IPS-NIHi7 (cell line): Measurements from ENCODE around the gene CD200.

Experiments
- DNase-seq: peaks from one replicate; pipeline ENCODE4 v3.0.0; 2012; ENCODE audit warnings: mixed read lengths; ENCODE audit errors: extremely low spot score

The CD200 gene

DNA sequence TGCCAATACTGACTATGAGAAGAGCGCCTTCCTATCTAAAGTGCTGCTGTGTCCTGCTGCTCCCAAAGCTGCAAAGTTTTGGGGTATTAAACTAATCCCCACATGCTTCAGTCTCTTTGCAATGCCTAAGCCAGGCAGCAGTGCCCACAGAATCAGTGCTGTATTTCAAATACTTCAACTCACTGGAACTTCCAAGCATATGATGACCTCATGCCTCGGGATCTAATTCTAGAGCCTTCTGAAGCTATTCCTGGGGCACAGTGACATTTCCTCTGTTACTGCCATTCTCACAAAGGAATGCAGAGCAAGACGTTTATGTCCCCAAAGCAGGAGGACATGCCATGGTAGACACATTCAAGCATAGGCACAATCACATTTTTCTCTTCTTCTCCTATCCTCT, 78.5 kb downstream of the CD200 start:
- DNase-seq, result no peak
